ENCODE results near the gene IRX6. TPM values are rescaled to one million over a fixed set of nuclear protein-coding genes. Genes with fewer than 3 reads are reported as not detected.

IRX6 gene
- total and polyA plus RNA-seq, 2 experiments from 2014 or later = 0.10 TPM; not detected in 1

GRCh38 chr16:55275869-55276268 is 48.1 kb upstream of the IRX6 start:
- Mint-ChIP-seq H3K27ac (no peak overlapping the region), H3K4me1 (0 out of 3 replicates have a peak, but pooled peaks cover 3% of the 10 kb centered on the region), H3K9me3 (no peaks in the 10 kb centered on the region; the same call in 2 of the 3 replicates), H3K27me3 (ENCODE audit: insufficient read depth, low read depth, poor library complexity) (peaks cover 2% of the 10 kb centered on the region), H3K4me3 (no peak overlapping the region), H3K36me3 (ENCODE audit: low read depth) (no peaks in the 10 kb centered on the region)
- Histone ChIP-seq H3K4me3 (no peak overlapping the region), H3K4me1 (ENCODE audit: insufficient read depth) (no peaks in the 10 kb centered on the region), H3K27ac (ENCODE audit: low read depth) (no peak overlapping the region), H2AFZ (no peak overlapping the region), H3F3A (replicated peaks; ENCODE audit: low read depth) (no peaks in the 10 kb centered on the region), H3K9me2 (ENCODE audit: insufficient read depth) (0 out of 2 replicates have a peak, but pooled peaks cover 7% of the 10 kb centered on the region), H3K79me2 (replicated peaks; ENCODE audit: insufficient read depth) (no peaks in the 10 kb centered on the region), H4K20me1 (replicated peaks; ENCODE audit: insufficient read depth) (no peaks in the 10 kb centered on the region), H3K27me3 (ENCODE audit: insufficient read depth) (no peaks in the 10 kb centered on the region), H3K4me2 (no peak overlapping the region), H3K36me3 (ENCODE audit: insufficient read depth) (no peaks in the 10 kb centered on the region)
- ATAC-seq (no peak), DNase-seq (ENCODE audit: low spot score) (no peak)
- no peak for TF ChIP-seq ETS1 (IDR thresholded peaks at IDR 0.05)
- TF ChIP-seq CTCF (conservative IDR thresholded peaks at IDR 0.05; ENCODE audit: low read depth in 2 of 2) = no peak

- TF ChIP-seq ZNF331 (CRISPR knock-in tag; IDR thresholded peaks at IDR 0.05; ENCODE audit: low read depth) (no peak), ZNF462 (CRISPR knock-in tag; IDR thresholded peaks at IDR 0.05) (0 out of 2 replicates have a peak, but pooled peaks have one; percentile 26)
- peaks cover 10% of the 10 kb centered on the region; the same call in 1 of the 2 replicates for H3K9me2 ChIP-seq (ENCODE audit: insufficient read depth)
- 0 out of 3 replicates have a peak, but pooled peaks cover 3% of the 10 kb centered on the region for H3K4me1 Mint-ChIP-seq
- peaks cover 2% of the 10 kb centered on the region for H3K27me3 Mint-ChIP-seq (ENCODE audit: insufficient read depth, low read depth, poor library complexity)
- H3K27ac Mint-ChIP-seq = no peak overlapping the region
- no peak overlapping the region for H3K4me3 Mint-ChIP-seq
- no peak overlapping the region for H2AFZ ChIP-seq
- H3K4me2 ChIP-seq = no peak overlapping the region
- H4K20me1 ChIP-seq (replicated peaks; ENCODE audit: insufficient read depth) = no peaks in the 10 kb centered on the region
- ATAC-seq (no peak), DNase-seq (ENCODE audit: low spot score) (no peak)
- no peaks in the 10 kb centered on the region; the same call in 2 of the 3 replicates for H3K9me3 Mint-ChIP-seq
- H3K36me3 Mint-ChIP-seq (ENCODE audit: low read depth) = no peaks in the 10 kb centered on the region
- H3K4me1 ChIP-seq (ENCODE audit: insufficient read depth) = no peaks in the 10 kb centered on the region
- H3K36me3 ChIP-seq (ENCODE audit: insufficient read depth) = no peaks in the 10 kb centered on the region
- no peaks in the 10 kb centered on the region for H3F3A ChIP-seq (replicated peaks; ENCODE audit: low read depth)
- H3K4me3 ChIP-seq = no peak overlapping the region
- H3K27ac ChIP-seq (ENCODE audit: low read depth) = no peak overlapping the region
- H3K79me2 ChIP-seq (replicated peaks; ENCODE audit: insufficient read depth) = no peaks in the 10 kb centered on the region
- no peaks in the 10 kb centered on the region for H3K27me3 ChIP-seq (ENCODE audit: insufficient read depth)
These were observed 46.5 kb upstream of the IRX6 start for GRCh38 chr16:55277536-55277935.

Measured in GM23338 (cell line).